C1 segment of cervical spinal cord (tissue), 14 donors: ENCODE measurements around the gene RHCE.
A peak's percentile ranks its signal among the peaks of the same experiment; 100 is the strongest.
"Not testable (repeated sequence)": the region's sequence is repeated elsewhere in the genome, so short reads cannot be mapped to it uniquely, and the experiment has no call there.

Source experiments
- DNase-seq, 14 donors: peaks; one replicate each; lab custom pipeline; 2025; lab: John Stamatoyannopoulos, UW

Gene RHCE

DNA sequence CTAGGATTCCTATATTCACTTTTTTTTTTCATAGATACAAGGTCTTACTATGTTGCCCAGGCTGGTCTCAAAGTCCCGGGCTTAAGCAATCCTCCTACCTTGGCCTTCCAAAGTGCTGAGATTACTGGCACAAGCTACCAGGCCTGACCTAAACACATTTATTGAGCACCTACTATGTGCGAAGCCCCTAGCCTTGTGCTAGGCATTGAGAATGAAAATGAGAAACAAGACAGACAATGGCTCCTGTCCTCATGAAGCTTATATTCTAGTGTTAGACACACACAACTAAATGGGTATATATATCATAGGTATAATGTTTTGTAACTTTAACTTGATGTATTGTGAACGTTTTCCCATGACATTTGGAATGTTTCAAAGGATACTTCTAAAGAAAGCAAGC lies 71.0 kb downstream of the RHCE start:
- DNase-seq = no peak

DNA sequence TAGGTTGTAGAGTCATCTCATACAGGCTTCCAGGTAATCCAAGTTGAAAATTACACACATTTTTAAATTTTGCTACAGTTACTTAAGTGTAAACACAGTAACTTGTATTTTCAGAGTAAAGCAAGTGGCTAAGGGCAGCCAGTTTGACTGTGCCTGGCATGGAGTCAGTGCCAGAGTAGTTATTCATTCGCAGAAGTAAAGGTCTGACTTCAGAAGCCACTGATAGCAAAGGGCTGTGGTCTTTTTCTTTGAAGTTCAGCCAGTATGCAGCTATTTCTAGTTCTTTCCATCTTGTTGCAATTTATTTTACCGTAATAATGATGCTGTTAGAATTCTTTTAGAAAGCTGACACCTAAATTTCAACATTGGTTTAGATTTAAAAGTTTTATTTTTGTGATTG lies 73.1 kb downstream of the RHCE start:
- DNase-seq = no peak

DNA sequence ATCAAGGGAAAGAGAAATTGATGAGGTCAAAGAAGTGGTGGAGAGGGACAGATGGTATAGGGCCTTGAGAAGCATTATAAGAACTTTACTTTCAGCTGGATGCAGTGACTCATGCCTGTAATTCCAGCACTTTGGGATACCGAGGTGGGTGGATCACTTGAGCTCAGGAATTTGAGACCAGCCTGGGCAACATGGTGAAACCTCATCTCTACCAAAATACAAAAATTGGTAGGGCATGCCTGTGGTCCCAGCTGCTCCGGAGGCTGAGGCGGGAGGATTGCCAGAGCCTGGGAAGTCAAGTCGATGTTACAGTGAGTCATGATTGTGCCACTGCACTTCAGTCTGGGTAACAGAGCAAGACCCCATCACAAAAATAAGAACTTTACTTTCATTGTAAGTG lies 76.8 kb downstream of the RHCE start:
- no peak for DNase-seq

DNA sequence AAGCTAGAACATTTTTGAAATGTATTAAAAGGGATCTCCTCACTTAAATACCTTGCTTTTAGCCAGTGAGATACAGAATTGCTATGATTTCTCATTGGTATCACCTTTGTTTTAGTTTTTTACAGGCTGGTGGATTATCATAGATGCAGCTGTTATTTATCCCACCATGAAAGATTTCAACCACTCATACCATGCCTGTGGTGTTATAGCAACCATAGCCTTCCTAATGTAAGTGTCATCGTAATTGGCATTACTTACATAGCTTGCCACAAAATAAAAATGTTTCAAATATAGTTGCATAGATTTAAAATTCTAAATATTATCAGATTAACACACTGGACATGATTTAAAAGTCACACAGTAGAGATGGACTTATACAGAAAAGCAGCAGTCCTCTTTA lies 77.8 kb downstream of the RHCE start:
- no peak for DNase-seq

DNA sequence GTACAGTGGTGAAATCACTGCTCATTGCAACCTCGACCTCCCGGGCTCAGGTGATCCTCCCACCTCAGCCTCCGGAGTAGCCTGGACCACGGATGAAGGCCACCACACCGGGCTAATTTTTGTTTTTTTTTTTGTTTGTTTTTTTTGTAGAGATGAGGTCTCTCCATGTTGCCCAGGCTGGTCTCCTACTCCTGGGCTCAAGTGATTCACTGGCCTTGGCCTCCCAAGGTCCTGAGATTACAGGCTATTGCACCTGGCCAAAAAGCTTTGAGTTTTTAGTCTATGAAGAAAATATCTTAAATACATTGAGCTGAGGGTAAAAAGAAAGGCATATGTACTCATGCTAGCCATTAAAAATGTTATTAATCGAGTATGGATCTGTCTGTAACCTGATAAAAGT lies 78.9 kb downstream of the RHCE start:
- no peak for DNase-seq

DNA sequence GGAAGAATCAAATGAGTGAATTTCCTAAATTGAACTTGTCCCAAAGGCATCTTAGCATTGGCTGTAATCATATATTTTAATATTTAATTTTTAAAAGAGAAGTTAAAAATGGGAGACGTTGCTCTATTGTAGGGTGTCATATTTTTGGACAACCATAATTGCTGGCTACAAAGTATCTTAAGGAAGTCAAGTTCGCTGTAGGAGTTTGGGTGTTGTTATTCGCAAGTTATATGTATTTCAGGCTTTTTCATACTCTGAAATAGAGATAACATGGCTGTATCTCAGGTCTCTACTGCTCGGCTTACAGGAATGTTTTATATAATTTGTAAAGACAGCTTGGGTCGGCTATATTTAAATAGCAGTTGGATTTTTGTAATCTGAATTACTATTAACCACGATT lies 81.6 kb downstream of the RHCE start:
- DNase-seq = no peak

DNA sequence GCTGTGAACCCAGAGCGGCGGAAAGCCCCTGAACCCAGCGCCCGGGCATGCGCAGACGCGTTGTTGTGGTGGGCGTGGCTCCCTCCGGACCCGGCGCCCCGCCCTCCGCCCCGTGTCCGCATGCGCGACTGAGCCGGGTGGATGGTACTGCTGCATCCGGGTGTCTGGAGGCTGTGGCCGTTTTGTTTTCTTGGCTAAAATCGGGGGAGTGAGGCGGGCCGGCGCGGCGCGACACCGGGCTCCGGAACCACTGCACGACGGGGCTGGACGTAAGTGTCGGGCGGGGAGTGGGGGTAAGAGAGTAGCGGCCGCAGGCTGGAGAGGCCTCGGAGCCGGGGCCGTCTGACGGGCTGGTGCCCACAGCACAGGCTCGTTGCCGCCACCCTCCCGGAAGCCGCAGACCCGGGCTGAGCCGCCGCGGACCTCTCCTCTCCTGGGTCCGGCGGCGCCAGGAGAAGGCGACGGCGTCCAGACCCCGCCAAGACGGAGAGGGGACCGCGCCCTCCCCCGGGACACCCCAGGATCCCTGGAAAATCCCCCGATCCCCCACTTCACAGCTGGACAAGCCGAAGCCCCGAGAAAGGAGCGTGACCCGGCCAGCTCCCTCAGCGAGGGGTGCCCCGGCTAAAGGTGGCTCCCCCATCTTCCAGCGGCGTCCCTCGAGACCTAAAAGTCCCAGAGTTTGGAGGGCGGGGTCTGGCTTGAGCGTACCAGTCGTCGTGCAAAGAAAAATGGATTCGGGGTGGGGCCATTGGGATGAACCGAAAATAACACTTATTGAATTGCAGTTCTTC lies 82.2 kb downstream of the RHCE start, which contains the start of gene TMEM50A:
TSS of gene TMEM50A (plus strand) at position 147 of the 794 bp plus-strand sequence. CDS start 2,153 bp downstream, outside the sequence.
- DNase-seq = peak; percentile 35 to 93 (median 88)

DNA sequence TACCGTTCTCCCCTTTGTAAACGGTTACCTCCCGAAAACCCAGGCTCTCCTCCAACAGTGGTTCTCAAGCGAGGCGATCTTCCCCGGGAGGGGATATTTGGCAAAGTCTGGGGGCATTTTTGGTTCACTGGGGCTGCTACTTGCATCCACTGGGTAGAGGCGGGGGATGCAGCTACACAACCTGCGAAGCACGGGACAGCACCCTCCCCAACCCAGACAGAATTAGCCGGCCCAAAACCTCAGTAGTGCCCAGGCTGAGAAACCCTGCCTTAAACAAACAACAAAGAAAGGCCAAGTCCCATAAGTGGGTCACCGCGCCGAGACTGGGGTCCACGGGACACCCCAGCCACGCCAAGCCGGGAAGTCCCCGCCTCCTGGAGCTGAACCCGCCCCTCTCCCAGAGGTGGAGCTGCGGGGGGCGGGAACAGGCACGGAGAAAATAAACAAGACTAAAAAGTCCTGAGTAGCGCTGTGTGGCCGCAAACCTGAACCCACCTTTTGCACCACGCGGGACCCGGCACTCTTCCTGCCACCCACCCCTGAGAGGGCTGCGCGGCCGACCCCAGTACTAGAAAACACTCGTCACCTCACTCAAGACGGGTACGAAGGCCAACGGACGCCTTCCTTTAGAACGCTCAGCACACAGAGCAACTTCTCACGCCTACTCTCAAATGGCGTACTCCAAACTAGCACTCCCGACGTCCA lies 83.0 kb downstream of the RHCE start:
- not testable (repeated sequence) for DNase-seq

DNA sequence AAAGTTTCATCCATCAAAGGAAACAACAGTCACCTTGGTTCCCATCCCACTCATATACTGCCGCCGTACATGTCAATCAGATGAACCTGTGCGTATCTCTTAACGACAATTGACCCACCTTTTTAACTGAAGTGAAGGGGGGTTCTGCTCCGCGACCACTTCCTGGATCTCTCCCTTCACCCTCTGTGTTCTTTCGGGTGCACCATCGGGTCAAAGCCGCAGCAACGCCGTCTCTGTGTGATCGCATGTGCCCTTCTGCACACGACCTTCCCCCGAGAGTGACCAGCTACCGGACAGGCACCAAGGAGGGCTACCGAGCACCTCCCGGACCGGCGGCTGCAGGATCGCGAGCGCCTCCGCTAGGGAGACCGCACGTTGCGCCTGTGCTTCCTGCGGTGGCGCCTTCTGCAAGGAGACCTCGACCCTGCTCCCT lies 83.7 kb downstream of the RHCE start:
- peak in 1 of 14 donors; percentile 23 for DNase-seq

DNA sequence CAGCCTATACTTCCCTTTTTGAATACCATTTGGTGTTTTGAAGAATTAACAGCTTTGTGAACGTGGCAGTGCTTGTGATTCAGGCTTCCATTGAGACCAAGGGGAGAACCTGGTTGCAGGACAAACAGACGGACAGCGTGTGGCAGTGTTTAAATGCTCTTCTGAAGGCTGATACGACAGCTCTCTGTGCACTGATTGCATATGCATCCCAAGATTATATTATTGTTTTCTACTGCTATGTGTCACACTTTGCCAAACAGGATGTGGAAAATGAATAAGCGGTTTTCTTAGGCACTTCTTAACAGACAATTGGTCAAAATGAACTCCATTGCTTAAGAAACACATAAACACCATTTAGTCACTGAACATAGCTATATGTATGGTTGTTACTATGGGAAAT lies 90.7 kb downstream of the RHCE start:
- DNase-seq = not testable (repeated sequence)

DNA sequence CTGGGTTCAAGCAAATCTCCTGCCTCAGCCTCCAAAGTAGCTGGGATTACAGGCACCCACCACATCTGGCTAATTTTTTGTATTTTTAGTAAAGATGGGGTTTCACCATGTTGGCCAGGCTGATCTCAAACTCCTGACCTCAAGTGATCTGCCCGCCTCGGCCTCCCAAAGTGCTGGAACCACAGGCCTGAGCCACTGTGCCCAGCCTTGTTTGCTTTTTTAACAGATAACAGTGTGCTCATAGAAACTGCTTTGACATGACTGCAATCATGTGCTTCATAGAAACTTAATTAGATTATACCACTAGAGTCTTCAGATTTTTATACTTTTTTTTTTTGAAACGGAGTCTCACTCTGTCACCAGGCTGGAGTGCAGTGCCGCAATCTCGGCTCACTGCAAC lies 91.3 kb downstream of the RHCE start:
- DNase-seq = not testable (repeated sequence)

DNA sequence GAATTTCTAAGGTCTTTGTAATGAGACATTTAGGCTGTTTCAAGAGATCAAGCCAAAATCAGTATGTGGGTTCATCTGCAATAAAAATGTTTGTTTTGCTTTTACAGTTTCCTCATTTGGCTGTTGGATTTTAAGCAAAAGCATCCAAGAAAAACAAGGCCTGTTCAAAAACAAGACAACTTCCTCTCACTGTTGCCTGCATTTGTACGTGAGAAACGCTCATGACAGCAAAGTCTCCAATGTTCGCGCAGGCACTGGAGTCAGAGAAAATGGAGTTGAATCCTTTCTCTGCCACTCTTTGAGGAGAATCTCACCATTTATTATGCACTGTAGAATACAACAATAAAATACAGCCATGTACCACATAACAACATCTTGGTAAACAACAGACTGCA lies 91.8 kb downstream of the RHCE start:
- DNase-seq = not testable (repeated sequence)

DNA sequence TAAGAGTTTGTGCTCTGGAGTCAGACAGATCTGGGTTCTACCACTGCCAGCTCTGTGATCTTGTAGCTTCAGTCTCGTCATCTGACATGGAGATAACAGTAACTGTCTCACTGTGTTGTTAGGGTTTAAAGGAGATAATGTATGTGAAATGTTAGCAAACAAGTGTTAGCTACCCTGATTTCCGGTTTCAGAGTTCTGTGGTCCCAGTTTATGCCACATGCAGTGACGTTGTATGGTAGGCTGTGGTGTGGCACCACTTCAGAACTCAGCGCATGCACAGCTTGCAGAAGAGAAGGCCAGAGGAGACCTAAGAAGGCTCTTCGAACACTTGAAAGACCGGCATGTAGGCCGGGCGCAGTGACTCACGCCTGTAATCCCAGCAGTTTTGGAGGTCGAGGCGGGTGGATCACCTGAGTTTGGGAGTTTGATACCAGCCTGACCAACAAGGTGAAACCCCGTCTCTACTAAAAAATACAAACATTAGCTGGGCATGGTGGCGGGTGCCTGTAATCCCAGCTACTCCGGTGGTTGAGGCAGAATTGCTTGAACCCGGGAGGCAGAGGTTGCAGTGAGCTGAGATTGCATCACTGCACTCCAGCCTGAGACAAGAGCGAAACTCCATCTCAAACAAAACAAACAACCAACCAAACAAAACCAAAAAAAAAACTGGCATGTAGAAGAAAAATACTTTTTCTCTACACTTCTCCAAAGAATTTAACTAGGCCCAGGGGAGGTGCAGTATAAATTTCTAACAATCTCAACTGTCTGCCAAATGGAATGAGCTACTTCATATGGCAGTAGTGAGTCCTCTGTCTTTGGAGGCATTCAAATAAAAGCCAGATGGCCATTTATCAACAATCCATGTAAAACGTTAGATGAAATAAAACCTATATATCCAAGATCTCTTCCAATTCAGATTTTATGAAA lies 92.5 kb downstream of the RHCE start:
- not testable (repeated sequence) for DNase-seq

DNA sequence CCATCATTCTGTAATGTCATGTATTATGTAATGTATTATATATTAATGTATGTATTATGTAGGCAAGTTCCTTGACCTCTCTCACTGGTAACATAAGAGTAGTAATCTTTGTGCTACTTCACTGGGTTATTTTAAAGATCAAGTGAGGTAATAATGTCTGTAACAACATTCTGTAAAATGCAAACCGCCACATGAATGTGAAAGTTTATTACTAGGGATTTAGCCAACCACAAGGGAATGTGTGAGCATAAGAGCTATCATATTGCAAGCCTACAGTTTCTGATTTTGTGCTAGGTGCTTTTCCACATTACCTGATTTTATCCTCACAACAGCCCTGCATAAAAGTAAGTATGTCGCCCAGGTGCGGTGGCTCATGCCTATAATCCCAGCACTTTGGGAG lies 96.2 kb downstream of the RHCE start:
- not testable (repeated sequence) for DNase-seq

DNA sequence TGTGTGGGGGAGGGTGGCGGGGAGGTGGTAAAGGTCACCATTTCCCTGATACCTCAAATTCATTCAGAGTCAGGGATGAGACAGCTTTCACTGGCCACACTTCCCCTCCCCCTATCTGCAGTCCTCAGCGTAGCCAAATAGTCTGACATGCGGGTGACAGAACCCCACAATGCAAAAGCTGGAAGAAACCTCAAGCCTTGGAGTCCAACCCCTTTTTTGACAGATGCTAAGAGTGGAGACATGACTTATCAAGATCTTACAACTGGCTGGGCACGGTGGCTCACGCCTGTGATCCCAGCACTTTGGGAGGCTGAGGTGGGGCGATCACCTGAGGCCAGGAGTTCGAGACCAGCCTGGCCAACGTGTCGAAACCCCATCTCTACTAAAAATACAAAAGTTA lies 98.5 kb downstream of the RHCE start:
- DNase-seq = not testable (repeated sequence)

DNA sequence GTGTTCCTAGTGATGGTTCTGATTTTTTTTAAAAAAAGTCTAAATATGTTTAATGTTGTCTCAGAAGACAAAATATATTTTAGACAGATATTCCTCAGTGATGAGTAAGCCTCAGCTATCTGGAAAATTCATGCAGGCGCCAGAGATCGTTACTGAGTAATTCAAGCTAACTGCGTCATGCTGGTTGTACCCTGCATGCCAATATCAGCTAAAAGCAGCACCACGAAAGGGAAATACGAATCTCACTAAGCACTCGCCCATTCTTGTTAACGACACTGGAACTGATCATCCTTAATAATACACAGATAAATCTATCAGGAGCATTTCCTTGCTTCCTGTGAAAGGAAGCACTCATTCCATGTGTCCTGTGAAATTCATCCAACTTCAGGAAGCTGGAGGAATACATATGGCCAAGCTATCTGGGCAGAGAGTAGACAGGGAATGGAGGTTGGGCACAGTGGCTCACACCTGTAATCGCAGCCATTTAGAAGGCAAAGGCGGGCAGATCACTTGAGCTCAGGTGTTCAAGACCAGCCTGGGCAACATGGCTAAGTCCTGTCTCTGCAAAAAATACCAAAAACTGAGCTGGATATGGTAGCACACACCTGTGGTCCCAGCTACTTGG lies 100.2 kb downstream of the RHCE start:
- not testable (repeated sequence) for DNase-seq

DNA sequence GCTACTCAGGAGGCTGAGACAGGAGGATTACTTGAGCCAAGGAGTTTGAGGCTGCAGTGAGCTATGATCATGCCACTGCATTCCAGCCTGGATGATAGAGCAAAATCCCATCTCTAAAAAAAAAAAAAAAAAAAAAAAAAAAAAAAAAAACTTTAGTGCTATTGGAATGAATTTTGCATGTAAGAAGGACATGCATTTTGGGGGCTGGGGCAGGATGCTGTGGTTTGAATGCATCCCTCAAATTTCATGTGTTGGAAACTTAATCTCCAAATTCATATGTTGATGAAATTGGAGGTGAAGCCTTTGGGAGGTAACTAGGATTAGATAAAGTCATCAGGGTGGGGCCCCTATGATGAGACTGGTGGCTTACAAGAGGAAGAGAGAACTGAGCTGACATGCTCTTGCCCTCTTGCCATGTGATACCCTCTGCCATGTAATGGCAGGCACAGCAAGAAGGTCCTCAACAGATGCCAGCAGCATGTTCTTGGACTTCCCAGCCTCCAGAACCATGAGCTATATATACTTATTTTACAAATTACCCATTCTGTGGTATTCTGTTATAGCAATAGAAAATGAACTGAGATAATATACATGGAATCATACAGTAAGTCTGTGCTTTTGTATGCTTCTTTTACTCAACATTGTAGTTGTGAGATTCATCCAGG lies 107.7 kb downstream of the RHCE start:
- not testable (repeated sequence) for DNase-seq
